H7 (cell line): Measurements from ENCODE around the gene MAP7D2. TPM values are rescaled to one million over a fixed set of nuclear protein-coding genes. Genes with fewer than 3 reads are reported as not detected.

ENCODE experiments used
- DNase-seq: peaks from one replicate; pipeline ENCODE4 v3.0.0; 2012
- H3K27me3 ChIP-seq: 2 replicates; pipeline ENCODE4 v1.6.0; 2011; ENCODE audit warnings: mild to moderate bottlenecking, low read length; ENCODE audit not compliant: control insufficient read depth, insufficient read depth
- H3K36me3 ChIP-seq: replicated peaks from 2 replicates; pipeline ENCODE4 v1.5.1; 2011; ENCODE audit warnings: low read length; ENCODE audit not compliant: control insufficient read depth, insufficient read depth
- H3K4me3 ChIP-seq: 2 replicates; pipeline ENCODE4 v1.5.1; 2011; ENCODE audit warnings: low read depth, mild to moderate bottlenecking, control low read depth, low read length, moderate library complexity; ENCODE audit not compliant: insufficient read depth
- total RNA-seq: library from RNA; depleted of rRNA; stranded (reverse); fragments of >200 nt; shearing (Covaris generic); gene quantifications from 2 replicates; pipeline ENCODE4 v1.2.3, GENCODE V29; 2014

The MAP7D2 gene
- total RNA-seq, 1 experiment from 2014 or later, result 0.45 TPM

DNA sequence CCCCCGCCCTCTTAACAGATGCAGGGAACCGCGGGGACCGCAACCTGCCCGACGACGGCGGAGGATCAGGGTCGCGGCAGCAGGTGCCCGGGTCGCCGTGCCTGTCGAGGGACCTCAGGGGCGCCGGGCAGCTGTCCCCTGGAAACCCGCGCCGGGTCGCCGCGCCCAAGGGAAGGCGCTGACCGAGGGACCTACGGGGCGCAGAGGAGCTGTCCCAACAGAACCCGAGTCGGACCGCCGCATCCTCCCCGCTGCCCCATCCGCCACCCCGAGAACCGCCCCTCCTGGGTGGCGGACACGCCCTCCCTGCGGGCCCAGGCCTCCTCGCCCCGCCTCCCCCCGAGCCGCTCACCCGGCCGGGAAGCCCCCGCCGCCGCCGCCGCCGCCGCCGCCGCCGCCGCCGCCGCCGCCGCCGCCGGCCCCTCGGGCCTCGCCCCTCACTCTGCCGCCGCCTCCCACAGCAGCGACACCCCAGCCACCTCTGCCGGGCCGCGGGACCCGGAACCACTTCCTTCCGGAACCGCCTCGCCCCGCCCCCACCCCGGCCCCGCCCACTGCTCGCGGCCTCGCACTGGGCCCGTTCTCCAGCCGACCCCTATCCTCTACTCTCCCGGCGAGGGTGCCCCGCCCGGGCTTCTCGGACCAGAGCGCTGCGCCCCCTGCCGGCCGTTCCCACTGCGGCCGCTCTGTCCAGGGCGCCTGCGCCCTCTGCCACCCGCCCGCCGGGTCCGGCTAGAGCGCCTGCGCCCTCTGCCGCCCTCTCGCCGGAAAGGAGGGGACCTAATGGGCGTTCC lies 126.0 kb downstream of the MAP7D2 start, which contains the start of gene BCLAF3:
Gene BCLAF3, minus strand, starts transcription at position 506 of the 794 bp plus-strand sequence. CDS start 20,797 bp downstream, outside the sequence.
- Histone ChIP-seq H3K4me3 (peak within 1 kb of the TSS; percentile 59), H3K36me3 (no peaks in the 10 kb centered on the region), H3K27me3 (no peaks in the 10 kb centered on the region)
- peak; percentile 95 for DNase-seq

DNA sequence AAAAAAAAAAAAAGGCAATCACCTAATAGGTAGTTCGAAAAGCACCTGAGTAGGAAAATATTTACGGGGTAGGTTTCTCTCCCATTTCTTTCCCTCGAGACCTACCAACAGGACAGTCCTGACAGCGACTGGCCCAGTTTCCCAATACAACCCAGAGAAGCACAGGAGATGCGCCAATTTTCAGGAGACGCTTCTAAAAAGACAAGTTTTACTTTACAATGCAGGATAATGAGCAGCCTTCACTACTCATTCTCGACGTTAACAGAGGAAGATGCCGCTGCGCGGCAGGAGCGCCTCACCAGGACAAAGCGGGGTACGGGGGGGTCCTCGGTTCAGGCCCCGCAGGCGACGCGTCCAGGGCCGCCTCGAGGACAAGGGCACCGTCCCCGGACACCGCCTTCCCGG lies 126.6 kb downstream of the MAP7D2 start:
- no peaks in the 10 kb centered on the region for H3K36me3 ChIP-seq
- H3K4me3 ChIP-seq, result peak overlapping the region; percentile 59
- DNase-seq, result no peak
- H3K27me3 ChIP-seq, result no peaks in the 10 kb centered on the region

DNA sequence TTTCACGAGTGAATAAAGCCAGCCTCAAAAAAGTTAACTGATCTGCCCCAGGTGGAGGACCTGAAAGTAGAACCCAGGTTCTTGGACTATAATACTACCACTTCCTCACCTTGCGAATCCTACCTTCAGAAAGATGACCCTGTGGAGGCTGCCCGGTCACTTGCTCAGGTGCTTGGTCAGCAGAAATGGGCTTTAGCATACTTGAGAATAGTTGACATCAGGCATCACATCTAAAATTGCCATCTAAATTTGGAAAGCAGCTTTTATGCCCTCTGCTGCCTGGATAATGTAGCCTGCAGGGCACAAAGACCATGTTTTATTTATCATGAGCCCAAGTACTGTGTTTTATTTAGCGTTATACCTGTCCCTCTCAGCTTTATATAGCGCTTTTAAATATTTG lies 128.9 kb downstream of the MAP7D2 start:
- Histone ChIP-seq H3K36me3 (no peaks in the 10 kb centered on the region), H3K4me3 (no peak overlapping the region), H3K27me3 (no peaks in the 10 kb centered on the region)
- DNase-seq, result no peak

DNA sequence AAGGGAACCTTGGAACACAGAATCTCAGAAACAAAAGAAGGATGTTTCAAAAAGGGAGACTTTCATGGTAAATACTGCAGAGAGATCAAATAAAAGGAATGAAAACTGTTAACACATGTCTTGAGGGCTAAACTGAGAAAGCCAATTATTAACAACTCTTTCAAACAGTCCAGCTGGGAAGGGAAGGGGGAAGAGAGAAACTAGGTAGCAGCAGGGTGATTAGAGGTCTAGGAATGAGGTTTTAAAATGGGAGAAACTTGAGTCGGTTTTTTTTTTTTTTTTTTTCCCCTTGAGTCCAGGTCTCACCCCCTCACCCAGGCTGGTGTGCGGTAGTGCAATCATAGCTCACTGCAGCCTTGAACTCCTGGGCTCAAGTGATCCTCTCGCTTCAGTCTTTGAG lies 130.2 kb downstream of the MAP7D2 start:
- H3K4me3 ChIP-seq, result no peak overlapping the region
- H3K27me3 ChIP-seq, result no peaks in the 10 kb centered on the region
- no peaks in the 10 kb centered on the region for H3K36me3 ChIP-seq
- no peak for DNase-seq

DNA sequence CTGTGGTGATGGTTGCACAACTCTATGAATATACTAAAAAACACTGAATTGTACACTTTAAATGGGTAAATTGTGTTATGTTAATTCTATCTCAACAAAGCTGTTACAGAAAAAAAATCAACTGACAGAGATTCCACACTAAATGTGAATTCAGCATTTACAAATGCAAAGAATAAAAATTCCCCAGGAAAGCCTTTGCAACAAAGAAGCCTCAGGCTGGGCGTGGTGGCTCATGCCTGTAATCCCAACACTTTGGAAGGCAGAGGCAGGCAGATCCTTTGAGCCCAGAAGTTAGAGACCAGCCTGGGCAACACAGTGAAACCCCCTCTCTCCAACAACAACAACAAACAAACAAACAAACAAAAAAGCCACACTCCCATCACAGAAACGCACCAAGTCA lies 134.8 kb downstream of the MAP7D2 start:
- no peak for DNase-seq
- Histone ChIP-seq H3K27me3 (no peaks in the 10 kb centered on the region), H3K4me3 (no peak overlapping the region), H3K36me3 (no peaks in the 10 kb centered on the region; the same call in 1 of the 2 replicates)

DNA sequence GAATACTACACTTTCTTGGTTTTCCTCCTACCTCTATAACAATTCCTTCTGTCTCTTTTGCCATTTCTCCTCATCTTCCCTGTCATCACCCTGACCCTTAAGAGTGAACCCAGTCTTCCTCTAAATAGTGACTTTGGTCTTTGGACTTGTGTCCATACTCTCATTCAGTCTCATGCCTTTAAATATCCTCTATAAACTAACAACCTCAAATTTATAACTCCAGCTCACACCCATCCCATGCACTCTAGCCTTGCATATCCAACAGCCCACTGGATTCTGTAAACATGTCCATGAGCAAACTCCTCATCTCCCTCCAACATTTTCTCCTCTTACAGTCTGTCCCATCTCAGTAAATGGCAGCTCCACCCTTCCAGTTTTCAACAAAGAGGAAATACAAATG lies 140.9 kb downstream of the MAP7D2 start:
- no peak for DNase-seq
- Histone ChIP-seq H3K4me3 (no peak overlapping the region), H3K27me3 (no peaks in the 10 kb centered on the region), H3K36me3 (no peaks in the 10 kb centered on the region; the same call in 1 of the 2 replicates)

DNA sequence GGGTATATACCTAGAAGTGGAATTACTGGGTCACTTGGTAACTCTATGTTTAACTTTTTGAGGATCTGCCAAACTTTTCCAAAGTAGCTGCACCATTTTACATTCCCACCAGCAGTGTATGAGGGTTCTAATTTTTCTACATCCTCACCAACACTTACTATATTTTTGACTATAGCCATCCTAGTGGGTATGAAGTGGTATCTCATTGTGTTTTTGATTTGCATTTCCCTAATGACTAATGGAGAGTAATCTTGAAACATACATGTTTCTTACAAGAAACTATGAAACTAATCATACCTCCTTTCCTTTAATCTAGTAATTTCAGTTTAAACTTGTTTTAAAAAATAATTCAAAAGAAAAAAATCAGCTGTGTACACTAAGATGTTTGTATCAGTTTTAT lies 143.7 kb downstream of the MAP7D2 start:
- Histone ChIP-seq H3K4me3 (no peak overlapping the region), H3K36me3 (no peaks in the 10 kb centered on the region), H3K27me3 (no peaks in the 10 kb centered on the region)
- no peak for DNase-seq

DNA sequence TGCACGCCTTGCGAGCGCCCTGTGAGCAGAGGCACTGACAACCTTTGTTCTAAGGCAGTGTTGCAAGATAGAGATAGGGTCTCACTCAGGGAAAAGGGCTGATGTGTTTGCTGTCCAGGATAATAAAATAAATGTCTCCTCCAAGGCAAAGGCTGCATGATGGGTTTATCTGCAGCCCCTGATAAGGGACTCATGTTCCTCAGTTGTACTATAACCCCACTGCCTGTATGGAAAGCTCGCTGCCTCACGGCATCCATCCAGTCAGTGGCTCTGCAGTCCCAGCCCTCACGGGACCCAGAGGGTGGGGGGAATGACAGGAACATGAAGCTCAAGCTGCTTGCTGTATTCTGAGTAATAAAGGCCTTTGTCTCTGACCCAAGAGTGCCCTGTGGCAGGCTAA lies 148.4 kb downstream of the MAP7D2 start:
- H3K27me3 ChIP-seq, result no peaks in the 10 kb centered on the region
- DNase-seq, result no peak

DNA sequence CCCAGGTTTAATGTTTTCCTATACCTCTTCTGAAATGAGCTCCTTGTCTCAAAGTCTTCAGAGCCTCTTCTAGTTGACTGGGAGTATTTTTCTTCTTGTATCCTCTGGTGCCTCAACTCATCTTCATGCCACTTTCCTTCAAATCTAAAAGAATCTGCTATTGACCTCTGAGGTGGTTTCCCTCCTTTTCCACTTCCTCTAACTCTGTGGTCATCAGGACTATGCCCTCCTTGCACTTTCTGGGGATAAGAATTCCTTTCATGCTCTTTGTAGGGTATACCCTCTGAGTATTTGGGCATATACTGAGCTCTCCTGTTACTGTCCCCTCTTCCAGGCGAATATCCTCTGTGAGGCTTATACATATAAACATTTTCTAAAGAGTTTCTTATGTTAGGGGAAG lies 150.7 kb downstream of the MAP7D2 start:
- no peaks in the 10 kb centered on the region for H3K27me3 ChIP-seq
- DNase-seq, result no peak
- no peak overlapping the region for H3K4me3 ChIP-seq
- no peaks in the 10 kb centered on the region for H3K36me3 ChIP-seq

More for the DNA sequence above, 148.4 kb downstream of the MAP7D2 start:
- Histone ChIP-seq H3K36me3 (no peaks in the 10 kb centered on the region), H3K4me3 (no peak overlapping the region)

DNA sequence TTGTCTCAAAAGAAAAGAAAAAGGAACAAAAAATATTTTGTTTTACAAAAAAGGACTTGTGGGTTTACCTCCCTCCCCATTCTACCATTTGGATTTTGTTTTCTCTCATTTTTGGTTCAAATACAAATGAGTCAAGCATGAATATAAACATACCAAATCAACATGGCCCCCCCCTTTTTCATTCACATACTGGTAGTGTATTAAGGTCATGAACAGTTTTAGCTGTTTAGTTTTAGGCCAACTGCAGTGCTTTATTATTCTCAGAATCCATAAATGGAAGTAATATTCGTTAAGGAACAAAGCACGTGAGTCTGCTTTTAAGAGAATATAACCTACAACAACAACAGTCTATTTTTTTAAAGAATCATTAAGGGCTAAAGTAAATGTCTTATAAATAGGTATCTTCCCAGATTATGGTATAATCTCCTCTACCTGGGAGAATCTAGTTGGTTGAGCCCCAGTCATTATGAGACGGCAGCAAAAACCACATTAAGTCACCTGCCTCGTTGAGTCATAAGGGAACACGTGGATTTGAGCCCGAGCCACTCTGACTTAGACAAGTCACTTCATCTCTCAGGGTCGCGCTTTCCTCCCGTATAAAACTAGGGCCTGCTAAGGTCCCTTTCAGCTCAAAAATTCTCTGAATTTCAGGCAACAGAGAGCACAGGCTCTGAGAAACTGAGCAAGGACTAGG lies 152.5 kb downstream of the MAP7D2 start:
- H3K27me3 ChIP-seq, result no peaks in the 10 kb centered on the region
- H3K36me3 ChIP-seq, result no peaks in the 10 kb centered on the region
- H3K4me3 ChIP-seq, result no peak overlapping the region
- no peak for DNase-seq

DNA sequence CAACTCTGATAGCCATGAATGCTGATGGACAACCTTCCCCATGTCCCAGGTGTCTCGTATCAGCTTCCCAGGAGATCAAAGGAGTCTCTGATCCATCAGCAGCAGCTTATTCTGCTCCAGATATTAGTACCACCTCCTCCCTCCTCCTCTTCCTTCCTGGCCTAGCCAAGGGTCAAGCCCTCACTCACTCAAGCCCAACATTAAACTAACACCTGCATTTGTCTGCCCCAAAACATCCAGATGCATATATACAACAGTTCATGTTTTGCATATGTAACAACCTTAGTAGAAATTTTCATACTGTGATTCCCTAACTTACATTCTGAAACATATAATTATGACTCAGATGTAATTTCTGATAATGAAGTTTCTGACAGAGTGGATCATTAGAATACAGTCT lies 155.8 kb downstream of the MAP7D2 start:
- H3K4me3 ChIP-seq, result no peak overlapping the region
- no peaks in the 10 kb centered on the region for H3K27me3 ChIP-seq
- no peak for DNase-seq
- no peaks in the 10 kb centered on the region for H3K36me3 ChIP-seq

DNA sequence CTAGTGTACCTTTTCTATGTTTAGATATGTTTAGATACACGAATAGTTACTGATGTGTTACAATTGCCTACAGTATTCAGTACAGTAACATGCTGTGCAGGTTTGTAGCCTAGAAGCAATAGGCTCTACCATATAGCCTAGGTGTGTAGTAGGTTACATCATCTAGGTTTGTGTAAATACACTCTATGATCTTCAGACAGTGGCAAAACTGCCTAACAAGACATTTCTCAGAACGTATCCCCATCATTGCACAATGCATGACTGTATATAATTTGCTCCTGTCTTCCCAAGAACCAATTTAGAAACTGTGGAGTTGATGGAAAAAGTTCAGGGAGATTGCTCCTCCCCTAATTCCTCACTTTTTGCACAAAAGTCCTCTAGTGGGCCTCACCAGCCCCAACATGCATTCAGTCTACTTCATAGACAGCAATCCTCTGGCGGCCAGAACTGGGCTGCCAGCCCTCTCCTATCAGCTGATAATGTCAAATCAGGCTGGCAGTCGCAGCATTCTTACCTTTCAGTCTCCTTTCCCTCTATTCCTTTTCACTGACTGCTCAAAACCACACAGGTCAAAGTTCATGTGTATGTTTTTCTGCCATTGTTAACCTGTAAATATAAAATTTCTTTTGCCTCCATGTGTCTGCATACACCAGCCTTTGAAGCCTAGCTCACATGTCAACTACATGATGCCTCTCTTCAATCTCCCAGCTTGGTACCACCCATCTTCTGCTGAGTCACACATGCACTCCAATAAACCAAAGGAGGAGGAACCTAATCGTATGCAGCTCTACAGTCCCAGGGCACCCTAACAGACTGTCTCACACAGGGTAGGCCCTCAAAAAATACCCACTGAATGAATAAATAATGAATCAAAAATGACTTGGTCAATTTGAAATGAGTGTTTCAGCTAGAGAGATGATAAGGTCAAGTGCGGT lies 157.9 kb downstream of the MAP7D2 start:
- no peak overlapping the region for H3K4me3 ChIP-seq
- no peaks in the 10 kb centered on the region for H3K36me3 ChIP-seq
- no peak for DNase-seq
- H3K27me3 ChIP-seq, result no peaks in the 10 kb centered on the region

DNA sequence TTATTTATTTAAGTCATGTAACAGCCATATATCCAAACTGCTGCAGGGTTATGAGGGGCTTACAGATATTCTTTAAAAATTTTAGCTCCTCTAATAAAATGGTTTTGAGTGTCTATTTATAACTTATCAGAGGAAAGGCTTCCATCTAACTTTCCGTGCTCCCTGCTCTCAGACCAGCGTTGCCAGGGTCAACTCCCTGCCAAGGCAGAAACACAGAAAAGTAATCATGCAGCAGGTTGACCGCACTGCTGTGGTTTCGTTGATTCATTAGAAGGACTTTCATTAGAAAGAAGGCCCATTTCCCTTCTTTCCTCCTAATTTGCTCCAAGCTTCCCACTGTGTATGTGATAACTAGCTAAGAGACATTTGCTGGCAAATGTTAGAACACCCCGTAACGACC lies 159.8 kb downstream of the MAP7D2 start:
- H3K27me3 ChIP-seq, result no peaks in the 10 kb centered on the region
- no peak overlapping the region for H3K4me3 ChIP-seq
- no peak for DNase-seq

More for the DNA sequence above, 159.8 kb downstream of the MAP7D2 start:
- no peaks in the 10 kb centered on the region for H3K36me3 ChIP-seq
